IMR-90 (cell line): ENCODE results near the gene MYO1D. TPM values are rescaled to one million over a fixed set of nuclear protein-coding genes. Genes with fewer than 3 reads are reported as not detected.

ENCODE experiments used
- ATAC-seq: fragments of 200-7000 bp; cut with Tn5 transposase; 2 replicates; pipeline ENCODE4 v1.9.1; 2020; ENCODE audit warnings: low read depth, mild to moderate bottlenecking, moderate library complexity
- BruUV-seq: library from RNA; stranded (reverse); fragments of 400-500 nt; replicated peaks from 2 replicates; lab custom pipeline; 2021; lab: Mats Ljungman, UMichigan
- CTCF ChIA-PET: fragments of 300-600 bp; formaldehyde crosslinking; extraction: SDS; loops from one replicate; lab custom pipeline; 2021; ENCODE audit warnings: antibody characterized with exemption; lab: Yijun Ruan, JAX
- POLR2A ChIA-PET: fragments of 300-600 bp; sonication (Branson Sonifier 250); formaldehyde crosslinking; loops from one replicate; lab custom pipeline; 2022; ENCODE audit warnings: antibody characterized with exemption; ENCODE audit not compliant: unreplicated experiment; lab: Charles Lee
- DNase-seq: peaks from one replicate; pipeline ENCODE4 v3.0.0; 2013
- H2AFZ ChIP-seq: replicated peaks from 2 replicates; pipeline ENCODE3; 2013; ENCODE audit warnings: low read length, mild to moderate bottlenecking; ENCODE audit not compliant: poor library complexity
- H2AK5ac ChIP-seq: 2 replicates; pipeline ENCODE4 v1.6.1; 2013; ENCODE audit warnings: low read depth, low read length, inconsistent platforms
- H2AK9ac ChIP-seq: replicated peaks from 2 replicates; pipeline ENCODE3; 2013; ENCODE audit warnings: mild to moderate bottlenecking, low read depth, low read length, moderate library complexity; ENCODE audit not compliant: poor library complexity
- H2BK120ac ChIP-seq: 2 replicates; pipeline ENCODE4 v1.6.1; 2013; ENCODE audit warnings: low read depth, low read length, inconsistent platforms
- H2BK15ac ChIP-seq: 3 replicates; pipeline ENCODE4 v1.6.1; 2013; ENCODE audit warnings: low read depth, low read length, inconsistent platforms
- H2BK20ac ChIP-seq: 2 replicates; pipeline ENCODE4 v1.6.1; 2013; ENCODE audit warnings: low read depth, mild to moderate bottlenecking, inconsistent platforms, low read length, moderate library complexity
- H2BK5ac ChIP-seq: 2 replicates; pipeline ENCODE4 v1.6.1; 2013; ENCODE audit warnings: mild to moderate bottlenecking, low read depth, low read length, inconsistent platforms; ENCODE audit not compliant: poor library complexity, severe bottlenecking
- H3K14ac ChIP-seq: replicated peaks from 2 replicates; pipeline ENCODE4 v1.6.1; 2013; ENCODE audit warnings: low read depth, low read length, inconsistent platforms
- H3K18ac ChIP-seq: 2 replicates; pipeline ENCODE4 v1.6.1; 2013; ENCODE audit warnings: low read depth, low read length, control low read depth
- H3K23ac ChIP-seq: 2 replicates; pipeline ENCODE4 v1.6.1; 2013; ENCODE audit warnings: low read depth, low read length, inconsistent platforms
- H3K27ac ChIP-seq: 2 replicates; pipeline ENCODE4 v1.5.1; 2013; ENCODE audit warnings: mild to moderate bottlenecking, control low read depth, low read length; ENCODE audit not compliant: insufficient read depth
- H3K27me3 ChIP-seq: 2 replicates; pipeline ENCODE4 v1.6.1; 2013; ENCODE audit warnings: low read length; ENCODE audit not compliant: control insufficient read depth, insufficient read depth
- H3K36me3 ChIP-seq: 2 replicates; pipeline ENCODE4 v1.6.1; 2013; ENCODE audit warnings: low read length, mixed read lengths; ENCODE audit not compliant: control insufficient read depth, insufficient read depth
- H3K4ac ChIP-seq: 2 replicates; pipeline ENCODE4 v1.6.1; 2013; ENCODE audit warnings: low read depth, low read length, inconsistent platforms
- H3K4me1 ChIP-seq: 2 replicates; pipeline ENCODE4 v1.6.1; 2013; ENCODE audit warnings: low read length, mixed read lengths; ENCODE audit not compliant: control insufficient read depth, insufficient read depth
- H3K4me2 ChIP-seq: 2 replicates; pipeline ENCODE4 v1.6.1; 2013; ENCODE audit warnings: low read depth, mild to moderate bottlenecking, control low read depth, low read length, moderate library complexity
- H3K4me3 ChIP-seq: 2 replicates; pipeline ENCODE4 v1.5.1; 2013; ENCODE audit warnings: low read depth, mild to moderate bottlenecking, control low read depth, low read length, moderate library complexity; ENCODE audit not compliant: insufficient read depth
- H3K56ac ChIP-seq: 2 replicates; pipeline ENCODE4 v1.6.1; 2013; ENCODE audit warnings: low read length, inconsistent platforms; ENCODE audit not compliant: insufficient read depth; ENCODE audit errors: extremely low read depth
- H3K79me1 ChIP-seq, 2 experiments: 2 replicates each; pipeline ENCODE4 v1.6.1; 2013; ENCODE audit warnings: low read length in 2 of 2, inconsistent platforms in 1 of 2, low read depth in 1 of 2
- H3K9ac ChIP-seq: 2 replicates; pipeline ENCODE4 v1.6.1; 2013; ENCODE audit warnings: low read depth, low read length, control low read depth
- H3K9me1 ChIP-seq: 2 replicates; pipeline ENCODE4 v1.6.1; 2013; ENCODE audit warnings: low read length, inconsistent platforms; ENCODE audit not compliant: insufficient read depth
- H3K9me3 ChIP-seq: 2 replicates; pipeline ENCODE4 v1.6.1; 2013; ENCODE audit warnings: low read length; ENCODE audit not compliant: control insufficient read depth, insufficient read depth
- H4K20me1 ChIP-seq: 2 replicates; pipeline ENCODE4 v1.6.1; 2013; ENCODE audit warnings: low read length, inconsistent platforms; ENCODE audit not compliant: insufficient read depth
- H4K5ac ChIP-seq: 2 replicates; pipeline ENCODE4 v1.6.1; 2013; ENCODE audit warnings: mild to moderate bottlenecking, low read depth, low read length, control low read depth
- H4K8ac ChIP-seq, 2 experiments: 2 replicates each; pipeline ENCODE4 v1.6.1; 2013; ENCODE audit warnings: low read depth in 2 of 2, low read length in 2 of 2, control low read depth in 1 of 2, inconsistent platforms in 1 of 2
- H4K91ac ChIP-seq: 2 replicates; pipeline ENCODE4 v1.6.1; 2013; ENCODE audit warnings: low read depth, low read length, inconsistent platforms; ENCODE audit not compliant: insufficient read depth
- BHLHE40 ChIP-seq: fragments of 150-350 bp; IDR thresholded peaks from 2 replicates; pipeline ENCODE4 v1.6.1; 2016; ENCODE audit warnings: mild to moderate bottlenecking, low read depth, low read length
- CEBPB ChIP-seq: IDR thresholded peaks from 2 replicates; pipeline ENCODE4 v1.6.1; 2012; ENCODE audit warnings: low read depth, low read length, improper control_type of control experiment
- CHD1 ChIP-seq: IDR thresholded peaks from 2 replicates; pipeline ENCODE4 v1.6.1; 2012; ENCODE audit warnings: low read depth, low read length, improper control_type of control experiment
- CTCF ChIP-seq: conservative IDR thresholded peaks from 2 replicates; pipeline ENCODE4 v1.5.1; 2012; ENCODE audit warnings: mild to moderate bottlenecking, low read depth, low read length, improper control_type of control experiment
- ELK1 ChIP-seq: fragments of 150-350 bp; IDR thresholded peaks from 2 replicates; pipeline ENCODE4 v1.6.1; 2016; ENCODE audit warnings: low read depth, mild to moderate bottlenecking, low read length, moderate library complexity, borderline replicate concordance
- MAZ ChIP-seq: IDR thresholded peaks from 2 replicates; pipeline ENCODE4 v1.6.1; 2012; ENCODE audit warnings: low read depth, mild to moderate bottlenecking, low read length, improper control_type of control experiment, moderate library complexity, borderline replicate concordance
- NFE2L2 ChIP-seq: fragments of 150-350 bp; IDR thresholded peaks from 2 replicates; pipeline ENCODE4 v1.6.1; 2016; ENCODE audit warnings: low read depth, mild to moderate bottlenecking, low read length
- RAD21 ChIP-seq: IDR thresholded peaks from 2 replicates; pipeline ENCODE4 v1.6.1; 2012; ENCODE audit warnings: low read length, improper control_type of control experiment
- RCOR1 ChIP-seq: IDR thresholded peaks from 2 replicates; pipeline ENCODE4 v1.6.1; 2012; ENCODE audit warnings: mild to moderate bottlenecking, low read length, improper control_type of control experiment; ENCODE audit not compliant: insufficient replicate concordance
- RFX5 ChIP-seq: IDR thresholded peaks from 2 replicates; pipeline ENCODE4 v1.8.0; 2012; ENCODE audit warnings: low read depth, mild to moderate bottlenecking, low read length, moderate library complexity
- SMC3 ChIP-seq: fragments of 150-350 bp; IDR thresholded peaks from 2 replicates; pipeline ENCODE4 v1.6.1; 2016; ENCODE audit warnings: low read depth, mild to moderate bottlenecking, antibody characterized with exemption, low read length, moderate library complexity
- USF2 ChIP-seq: fragments of 150-350 bp; IDR thresholded peaks from 2 replicates; pipeline ENCODE4 v1.6.1; 2017; ENCODE audit warnings: mild to moderate bottlenecking, antibody characterized with exemption, low read length, low read depth
- WGBS, 2 experiments: methylation state at CpG; one replicate each; pipeline versions ENCODE4 v1.1.5 to v1.1.7; 2013; ENCODE audit warnings: missing lambda C conversion rate in 2 of 2; ENCODE audit not compliant: insufficient read length in 1 of 2; ENCODE audit errors: extremely low coverage in 2 of 2; 5-methylcytosine and 5-hydroxymethylcytosine counted together
- dilution Hi-C: fragments of 300-500 bp; cut with HindIII; formaldehyde crosslinking; loops from one replicate; pipeline ENCODE4 v1.14.3; 2018; ENCODE audit warnings: low sequenced_read_pairs; ENCODE audit not compliant: unreplicated experiment
- in situ Hi-C: fragments of 300-500 bp; cut with MboI; formaldehyde crosslinking; loops from 3 replicates; pipeline ENCODE4 v1.14.3; 2019; ENCODE audit warnings: low sequenced_read_pairs, inconsistent platforms, mixed read lengths
- intact Hi-C: fragments of 100-400 bp; cut with micrococcal nuclease; formaldehyde crosslinking; loops from 2 replicates; pipeline ENCODE4 v1.10.0; 2022
- polyA plus RNA-seq, 3 experiments: library from polyadenylated mRNA; depleted of rRNA; stranded (reverse); fragments of >200 nt; gene quantifications; 2 replicates each; pipeline ENCODE4 v1.2.3, GENCODE V29; 2012; ENCODE audit warnings: low replicate concordance in 1 of 3
- total RNA-seq: library from RNA; depleted of rRNA; stranded (reverse); fragments of >200 nt; gene quantifications from 2 replicates; pipeline ENCODE4 v1.2.3, GENCODE V29; 2012

Gene MYO1D
- total and polyA plus RNA-seq, 2 of the 4 experiments (the other 2 are of a cell fraction) = 0.63 to 0.90 TPM

- TF ChIP-seq CHD1 = no peak
Observed at GRCh38 chr17:32880671-32881453, 3.9 kb upstream of the MYO1D start (continued).

GRCh38 chr17:32879134-32879533, 2.2 kb upstream of the MYO1D start:
- H4K20me1 ChIP-seq = no peaks in the 10 kb centered on the region
- CTCF ChIA-PET = interaction anchor here (2.1 kb wide), 1 partner anchor 31 kb away, joined by 6 read pairs; no protein-coding TSS in a partner anchor
- no peak overlapping the region for H2BK20ac ChIP-seq
- BruUV-seq = no TSS peak
- ATAC-seq (no peak), DNase-seq (no peak)
- dilution Hi-C loops = no loop called here
- no peak overlapping the region for H2BK120ac ChIP-seq
- WGBS, 2 experiments = no CpG with 5 or more reads among the region's 1 CpG
- no peak overlapping the region for H3K4me3 ChIP-seq
- no peak overlapping the region for H2AK9ac ChIP-seq
- peaks cover 2% of the 10 kb centered on the region for H3K4me1 ChIP-seq
- no peak overlapping the region for H2AFZ ChIP-seq
- H4K8ac ChIP-seq = no peak overlapping the region
- H4K5ac ChIP-seq = no peak overlapping the region
- no peak overlapping the region for H2AK5ac ChIP-seq
- no peaks in the 10 kb centered on the region for H3K9me3 ChIP-seq
- no peak overlapping the region for H3K4me2 ChIP-seq
- POLR2A ChIA-PET = no interaction called here
- H4K91ac ChIP-seq = no peak overlapping the region
- H2BK5ac ChIP-seq = no peak overlapping the region
- H3K9me1 ChIP-seq = no peaks in the 10 kb centered on the region
- H2BK15ac ChIP-seq = no peak overlapping the region
- no peak overlapping the region for H3K23ac ChIP-seq
- in situ Hi-C loops = no loop called here
- intact Hi-C loops = loop anchor here (5.0 kb wide), 2 partner anchors 48 to 873 kb away; partner anchors contain the start of gene TMEM98
- H3K4ac ChIP-seq = no peak overlapping the region
- H3K56ac ChIP-seq = no peak overlapping the region
- no peak overlapping the region for H3K9ac ChIP-seq
- H3K14ac ChIP-seq = no peak overlapping the region
- H3K79me1 ChIP-seq = no peaks in the 10 kb centered on the region
- no peak overlapping the region for H3K18ac ChIP-seq
- peaks cover 7% of the 10 kb centered on the region for H3K27me3 ChIP-seq
- H3K27ac ChIP-seq = no peak overlapping the region
- no peaks in the 10 kb centered on the region for H3K36me3 ChIP-seq
- TF ChIP-seq RCOR1 = no peak
- TF ChIP-seq NFE2L2 = no peak
- no peak for TF ChIP-seq SMC3
- TF ChIP-seq USF2 = no peak
- no peak for TF ChIP-seq RAD21
- TF ChIP-seq CTCF = no peak
- no peak for TF ChIP-seq CEBPB
- no peak for TF ChIP-seq ELK1
- no peak for TF ChIP-seq MAZ
- TF ChIP-seq BHLHE40 = no peak
- TF ChIP-seq RFX5 = no peak
